H1 (cell line): ENCODE data around the gene OSTN. TPM values are rescaled to one million over a fixed set of nuclear protein-coding genes. Genes with fewer than 3 reads are reported as not detected.

Experiments
- CTCF ChIA-PET: fragments of 300-600 bp; sonication (Branson Sonifier 250); formaldehyde crosslinking; loops from one replicate; lab custom pipeline; 2021; ENCODE audit not compliant: partially characterized antibody; lab: Charles Lee
- POLR2A ChIA-PET: fragments of 300-600 bp; sonication (Branson Sonifier 250); formaldehyde crosslinking; loops from one replicate; lab custom pipeline; 2021; ENCODE audit warnings: inconsistent platforms; ENCODE audit not compliant: partially characterized antibody; lab: Charles Lee
- DNase-seq, 2 experiments: peaks; one replicate each; pipeline versions ENCODE4 v3.0.0 to v3.0.0-alpha.2; 2010 to 2022; ENCODE audit warnings: low spot score in 2 of 2, low read depth in 1 of 2, mixed read lengths in 1 of 2
- FAIRE-seq: peaks from 2 replicates; lab custom pipeline; 2011; peaks lifted over from hg19 to GRCh38; lab: Jason Lieb, UNC
- H2AFZ ChIP-seq: 2 replicates; pipeline ENCODE4 v1.8.1; 2012; ENCODE audit warnings: low read length, inconsistent platforms
- H2AK5ac ChIP-seq: 2 replicates; pipeline ENCODE4 v1.6.1; 2013; ENCODE audit warnings: low read depth, low read length
- H2BK120ac ChIP-seq: replicated peaks from 2 replicates; pipeline ENCODE3; 2013; ENCODE audit warnings: low read depth, low read length, inconsistent platforms
- H2BK12ac ChIP-seq: 2 replicates; pipeline ENCODE4 v1.6.1; 2013; ENCODE audit warnings: low read depth, low read length
- H2BK15ac ChIP-seq: 2 replicates; pipeline ENCODE4 v1.6.1; 2013; ENCODE audit warnings: low read length
- H2BK20ac ChIP-seq: 2 replicates; pipeline ENCODE4 v1.6.1; 2013; ENCODE audit warnings: low read length
- H2BK5ac ChIP-seq: 2 replicates; pipeline ENCODE4 v1.6.1; 2013; ENCODE audit warnings: low read depth, low read length
- H3K14ac ChIP-seq: 2 replicates; pipeline ENCODE4 v1.6.1; 2013; ENCODE audit warnings: inconsistent platforms; ENCODE audit not compliant: insufficient read length
- H3K18ac ChIP-seq: 2 replicates; pipeline ENCODE4 v1.6.1; 2013; ENCODE audit warnings: low read length; ENCODE audit errors: extremely low read depth
- H3K23ac ChIP-seq: 2 replicates; pipeline ENCODE4 v1.6.1; 2013; ENCODE audit warnings: inconsistent platforms; ENCODE audit not compliant: insufficient read length
- H3K23me2 ChIP-seq: 2 replicates; pipeline ENCODE4 v1.6.1; 2013; ENCODE audit warnings: low read depth, low read length
- H3K27ac ChIP-seq: 2 replicates; pipeline ENCODE4 v1.6.1; 2011; ENCODE audit warnings: low read depth, low read length, inconsistent platforms
- H3K27me3 ChIP-seq, 4 experiments: replicated peaks in 1 of 4; 1 replicate in 1 of 4; 2 replicates in 3 of 4; pipeline versions ENCODE4 v1.6.1 to v1.8.1; 2011 to 2013; ENCODE audit warnings: low read length in 3 of 4, mild to moderate bottlenecking in 3 of 4, inconsistent platforms in 2 of 4, mixed read lengths in 2 of 4, moderate library complexity in 1 of 4; ENCODE audit not compliant: control insufficient read depth in 3 of 4, insufficient read depth in 3 of 4; ENCODE audit errors: extremely low read depth in 1 of 4
- H3K36me3 ChIP-seq, 4 experiments: 2 replicates each; pipeline versions ENCODE4 v1.6.1 to v1.8.1; 2011 to 2013; ENCODE audit warnings: mild to moderate bottlenecking in 4 of 4, low read length in 3 of 4, moderate library complexity in 2 of 4, control low read depth in 1 of 4, inconsistent platforms in 1 of 4; ENCODE audit not compliant: insufficient read depth in 4 of 4, control insufficient read depth in 2 of 4
- H3K4ac ChIP-seq: replicated peaks from 2 replicates; pipeline ENCODE3; 2013; ENCODE audit warnings: low read length, low read depth, mixed read lengths, inconsistent platforms; ENCODE audit not compliant: insufficient read length
- H3K4me1 ChIP-seq, 4 experiments: replicated peaks in 1 of 4; 1 replicate in 1 of 4; 2 replicates in 3 of 4; pipeline versions ENCODE4 v1.6.1 to v1.8.1; 2011 to 2013; ENCODE audit warnings: low read length in 3 of 4, inconsistent platforms in 2 of 4, mixed read lengths in 1 of 4; ENCODE audit not compliant: insufficient read depth in 4 of 4, control insufficient read depth in 3 of 4
- H3K4me2 ChIP-seq, 2 experiments: 2 replicates each; pipeline versions ENCODE4 v1.6.1 to v1.8.1; 2011 to 2013; ENCODE audit warnings: low read depth in 2 of 2, low read length in 2 of 2, control low read depth in 1 of 2, inconsistent platforms in 1 of 2, mild to moderate bottlenecking in 1 of 2; ENCODE audit not compliant: insufficient read depth in 1 of 2
- H3K4me3 ChIP-seq, 4 experiments: fragments of 200-600, 300-600 bp in 1 of 4; sonication (generic), shearing (Covaris generic), sonication (Bioruptor Twin) in 1 of 4; 2 replicates each; pipeline versions ENCODE4 v1.5.1 to v1.8.1; 2011 to 2016; ENCODE audit warnings: low read length in 4 of 4, low read depth in 3 of 4, control low read depth in 2 of 4, inconsistent platforms in 2 of 4, mild to moderate bottlenecking in 2 of 4, mixed read lengths in 1 of 4, moderate library complexity in 1 of 4; ENCODE audit not compliant: insufficient read depth in 2 of 4; ENCODE audit errors: extremely low read depth in 1 of 4
- H3K56ac ChIP-seq: replicated peaks from 2 replicates; pipeline ENCODE3; 2013; ENCODE audit warnings: low read depth, mild to moderate bottlenecking, mixed read lengths, low read length, inconsistent platforms; ENCODE audit not compliant: insufficient read length
- H3K79me1 ChIP-seq: 2 replicates; pipeline ENCODE4 v1.6.1; 2013; ENCODE audit warnings: low read depth, low read length, control low read depth
- H3K79me2 ChIP-seq, 2 experiments: 2 replicates each; pipeline versions ENCODE4 v1.6.1 to v1.8.1; 2012 to 2013; ENCODE audit warnings: low read length in 2 of 2, mild to moderate bottlenecking in 2 of 2, inconsistent platforms in 1 of 2; ENCODE audit not compliant: insufficient read depth in 2 of 2, control insufficient read depth in 1 of 2
- H3K9ac ChIP-seq, 4 experiments: replicated peaks in 1 of 4; 1 replicate in 1 of 4; 2 replicates in 3 of 4; pipeline versions ENCODE4 v1.6.1 to v1.8.1; 2011 to 2013; ENCODE audit warnings: low read depth in 3 of 4, low read length in 3 of 4, control low read depth in 2 of 4, mild to moderate bottlenecking in 2 of 4, moderate library complexity in 2 of 4, inconsistent platforms in 1 of 4; ENCODE audit errors: extremely low read depth in 1 of 4
- H3K9me3 ChIP-seq, 2 experiments: 2 replicates each; pipeline versions ENCODE4 v1.6.1 to v1.8.1; 2012 to 2013; ENCODE audit warnings: mild to moderate bottlenecking in 2 of 2, moderate library complexity in 2 of 2, control low read depth in 1 of 2, inconsistent platforms in 1 of 2, low read depth in 1 of 2, low read length in 1 of 2, mixed read lengths in 1 of 2; ENCODE audit not compliant: insufficient read depth in 2 of 2
- H4K20me1 ChIP-seq, 2 experiments: replicated peaks in 1 of 2; 2 replicates each; pipeline versions ENCODE3 to v1.8.1; 2011 to 2013; ENCODE audit warnings: inconsistent platforms in 2 of 2, low read length in 2 of 2, mild to moderate bottlenecking in 1 of 2; ENCODE audit not compliant: insufficient read depth in 2 of 2, control insufficient read depth in 1 of 2
- H4K5ac ChIP-seq: 2 replicates; pipeline ENCODE4 v1.6.1; 2013; ENCODE audit warnings: low read length, low read depth, mixed read lengths, inconsistent platforms; ENCODE audit not compliant: insufficient read length
- H4K8ac ChIP-seq: 2 replicates; pipeline ENCODE4 v1.8.0; 2013; ENCODE audit warnings: mild to moderate bottlenecking, moderate library complexity, low read length, inconsistent platforms; ENCODE audit not compliant: insufficient read depth; ENCODE audit errors: extremely low read depth
- H4K91ac ChIP-seq: replicated peaks from 2 replicates; pipeline ENCODE3; 2013; ENCODE audit warnings: low read length, mixed read lengths, inconsistent platforms; ENCODE audit not compliant: insufficient read length
- CHD7 ChIP-seq: fragments of 300-600 bp; sonication (generic); IDR thresholded peaks from 2 replicates; pipeline ENCODE4 v1.7.1; 2012; ENCODE audit warnings: low read length, moderate library complexity, mild to moderate bottlenecking, inconsistent platforms; ENCODE audit not compliant: insufficient replicate concordance
- WGBS, 2 experiments: shearing (Covaris generic) in 1 of 2; methylation state at CpG; one replicate each; pipeline versions ENCODE4 v1.1.6 to v1.1.7; 2013 to 2015; ENCODE audit warnings: low lambda C conversion rate in 2 of 2, mixed read lengths in 2 of 2, inconsistent platforms in 1 of 2, low coverage in 1 of 2, missing lambda C conversion rate in 1 of 2; ENCODE audit not compliant: insufficient replicate concordance in 2 of 2, insufficient coverage in 1 of 2, insufficient read length in 1 of 2; ENCODE audit errors: extremely low coverage in 1 of 2, missing lambda C conversion rate in 1 of 2; 5-methylcytosine and 5-hydroxymethylcytosine counted together
- polyA plus RNA-seq, 7 experiments: library from polyadenylated mRNA; depleted of rRNA in 3 of 7; stranded (reverse) in 5 of 7; unstranded in 2 of 7; fragments of >200 nt in 5 of 7; fragments of 200-250 nt in 2 of 7; gene quantifications; 1 replicate in 5 of 7; 2 replicates in 1 of 7; 4 replicates in 1 of 7; pipeline versions ENCODE4 v1.2.1 to v1.2.3, GENCODE V29; 2011 to 2013; ENCODE audit warnings: missing spikeins in 2 of 7, mixed read lengths in 2 of 7
- total RNA-seq: library from RNA; stranded (reverse); fragmentation: NEBNext Ultra II Directional; extraction: Animal tissue kit (Norgen Biotek cat#: 25700); gene quantifications from 2 replicates; pipeline ENCODE4 v1.2.1, GENCODE V29; 2021

The OSTN gene
- total and polyA plus RNA-seq, 2 of the 8 experiments (the other 6 are each of a cell fraction or from before 2014, with no cell fraction given) = not detected

- FAIRE-seq (no peak), DNase-seq (no peak)
- H2BK20ac ChIP-seq = no peak overlapping the region
- H3K4me1 ChIP-seq = no peaks in the 10 kb centered on the region
- H2BK5ac ChIP-seq = no peak overlapping the region
- no peaks in the 10 kb centered on the region for H3K23me2 ChIP-seq
- no peaks in the 10 kb centered on the region for H3K79me2 ChIP-seq
- no peak overlapping the region for H2AFZ ChIP-seq
- H3K36me3 ChIP-seq = no peaks in the 10 kb centered on the region
- no peak overlapping the region for H3K4me2 ChIP-seq
- H3K27ac ChIP-seq = no peak overlapping the region
- H3K79me1 ChIP-seq = no peaks in the 10 kb centered on the region
- CTCF ChIA-PET = no interaction called here
- no peak overlapping the region for H4K5ac ChIP-seq
- H3K9me3 ChIP-seq = no peaks in the 10 kb centered on the region
- H2AK5ac ChIP-seq = no peak overlapping the region
- H3K56ac ChIP-seq = no peak overlapping the region
- H3K23ac ChIP-seq = no peak overlapping the region
- H2BK120ac ChIP-seq = no peak overlapping the region
- H4K20me1 ChIP-seq = no peaks in the 10 kb centered on the region
- no peak overlapping the region for H3K9ac ChIP-seq
- no peak overlapping the region for H2BK15ac ChIP-seq
- H3K27me3 ChIP-seq = no peaks in the 10 kb centered on the region
- H3K18ac ChIP-seq = no peak overlapping the region
- H3K14ac ChIP-seq = no peak overlapping the region
- no peak overlapping the region for H3K4me3 ChIP-seq
- H4K8ac ChIP-seq = no peak overlapping the region
- no peak overlapping the region for H2BK12ac ChIP-seq
- H4K91ac ChIP-seq = no peak overlapping the region
- no peak overlapping the region for H3K4ac ChIP-seq
- WGBS, 2 experiments = 90% methylated on average over 2 of the region's 2 CpGs; no CpG with 5 or more reads in 1 of the 2 experiments
- POLR2A ChIA-PET = no interaction called here
- TF ChIP-seq CHD7 = no peak
These were observed 84.4 kb downstream of the OSTN start for GRCh38 chr3:191283400-191283799.
